ENCODE data around the gene PLCB4. TPM values are rescaled to one million over a fixed set of nuclear protein-coding genes. Genes with fewer than 3 reads are reported as not detected.

Gene PLCB4
- total RNA-seq, 1 donor from 2014 or later, result 1.1 TPM

- no peak for ATAC-seq
Observed at GRCh38 chr20:9279918-9280401, 211.1 kb downstream of the PLCB4 start.

GRCh38 chr20:9280666-9281065, 211.8 kb downstream of the PLCB4 start:
- no peak for ATAC-seq

- ATAC-seq, result no peak
Observed at GRCh38 chr20:9281803-9282202, 212.9 kb downstream of the PLCB4 start.

- ATAC-seq, result no peak
Observed at GRCh38 chr20:9285617-9286016, 216.7 kb downstream of the PLCB4 start.

DNA sequence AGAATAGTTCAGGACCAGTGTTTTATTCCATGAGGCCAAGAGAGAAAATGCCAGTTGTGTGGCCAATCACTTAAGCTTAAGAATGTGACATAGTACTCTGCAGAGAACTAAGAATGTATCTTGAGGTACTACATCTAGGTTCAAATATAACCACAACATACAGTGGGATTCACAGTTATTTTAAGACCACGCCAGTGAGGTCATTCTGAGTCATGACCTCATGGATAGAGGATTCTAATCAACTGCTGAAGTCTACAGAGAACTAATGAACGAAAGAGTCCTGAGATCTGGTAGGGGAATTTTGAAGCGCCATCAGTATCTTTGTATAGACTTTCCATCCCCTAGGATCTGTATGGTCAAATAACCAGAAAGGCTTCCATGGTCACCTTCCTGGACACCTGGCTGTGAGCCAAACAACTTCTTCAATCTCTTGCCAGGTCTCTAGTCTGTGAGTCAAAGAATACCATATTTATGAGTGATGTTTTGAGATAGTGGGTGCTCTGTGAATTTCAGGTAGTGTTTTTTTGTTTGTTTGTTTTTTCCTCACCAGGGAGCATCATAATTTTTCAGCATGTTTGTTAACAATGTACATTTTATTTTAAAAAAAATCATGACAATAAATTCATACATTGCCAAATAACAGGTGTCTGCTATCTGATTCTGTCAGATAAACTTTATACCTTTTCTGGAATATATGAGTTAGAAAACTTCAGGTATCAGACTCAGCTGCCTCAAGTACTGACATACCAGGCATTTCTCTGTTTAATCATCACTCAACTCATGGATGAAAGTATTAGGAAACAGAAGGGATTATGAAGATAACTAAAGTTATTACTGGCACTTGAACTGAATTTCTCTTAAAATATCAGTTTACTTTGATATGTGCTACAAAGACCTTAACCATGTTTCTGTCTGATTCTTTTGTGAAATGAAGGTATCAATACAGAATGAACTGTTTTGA, 217.9 kb downstream of the PLCB4 start:
- no peak for ATAC-seq

GRCh38 chr20:9287826-9288225, 218.9 kb downstream of the PLCB4 start:
- ATAC-seq, result no peak

- ATAC-seq, result no peak
Observed at GRCh38 chr20:9290331-9290730, 221.4 kb downstream of the PLCB4 start.

- ATAC-seq, result no peak
Observed at GRCh38 chr20:9293145-9293544, 224.3 kb downstream of the PLCB4 start.

GRCh38 chr20:9294041-9294440, 225.2 kb downstream of the PLCB4 start:
- peak; percentile 74 for ATAC-seq

- no peak for ATAC-seq
Observed at GRCh38 chr20:9298906-9299305, 230.0 kb downstream of the PLCB4 start.

DNA sequence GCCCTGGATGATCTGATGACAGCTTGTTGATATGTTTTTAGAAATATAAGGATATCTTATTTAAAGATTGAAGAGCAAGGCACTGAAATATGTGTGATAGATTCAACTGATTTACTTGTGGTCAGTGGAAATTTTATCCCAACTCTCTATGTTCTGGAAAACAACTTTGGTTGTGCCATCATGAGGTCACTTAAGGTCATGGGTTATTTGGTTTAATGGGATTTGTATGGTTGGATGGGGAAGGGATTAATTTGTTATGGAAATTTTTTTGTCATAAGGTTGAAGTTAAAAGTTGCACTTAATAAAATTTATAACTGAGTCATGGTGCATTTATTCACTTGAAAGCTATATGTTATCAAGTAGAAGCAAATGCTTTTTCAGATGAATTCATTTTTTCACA, 231.2 kb downstream of the PLCB4 start:
- no peak for ATAC-seq

- ATAC-seq, result no peak
Observed at GRCh38 chr20:9300534-9300933, 231.6 kb downstream of the PLCB4 start.

GRCh38 chr20:9301129-9302090, 232.5 kb downstream of the PLCB4 start:
- peak; percentile 66 for ATAC-seq

- no peak for ATAC-seq
Observed at GRCh38 chr20:9302091-9302462, 233.2 kb downstream of the PLCB4 start.

DNA sequence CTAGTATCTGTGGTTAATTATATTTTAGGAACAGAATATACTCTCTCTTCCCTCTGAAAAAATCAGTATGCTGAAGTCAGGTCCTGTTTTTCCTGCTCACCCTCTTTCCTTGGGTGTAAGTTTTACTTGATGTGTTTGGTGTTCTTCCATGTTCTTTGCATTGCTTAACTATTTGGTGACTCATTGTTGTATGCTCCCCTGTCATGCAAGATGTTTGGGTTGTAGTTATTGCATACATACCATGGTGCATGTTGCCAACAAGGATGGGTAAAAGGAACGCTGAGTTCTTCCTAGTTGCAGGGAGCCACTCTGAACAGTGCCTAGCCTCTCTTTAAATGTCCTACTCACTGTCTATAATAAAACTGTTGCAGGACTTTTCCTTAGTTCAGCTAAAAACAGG, 237.6 kb downstream of the PLCB4 start:
- ATAC-seq, result peak; percentile 99

- no peak for ATAC-seq
Observed at GRCh38 chr20:9308056-9308455, 239.2 kb downstream of the PLCB4 start.

GRCh38 chr20:9311132-9311531, 242.2 kb downstream of the PLCB4 start:
- no peak for ATAC-seq

- ATAC-seq, result no peak
Observed at GRCh38 chr20:9319687-9320384, 250.9 kb downstream of the PLCB4 start.

DNA sequence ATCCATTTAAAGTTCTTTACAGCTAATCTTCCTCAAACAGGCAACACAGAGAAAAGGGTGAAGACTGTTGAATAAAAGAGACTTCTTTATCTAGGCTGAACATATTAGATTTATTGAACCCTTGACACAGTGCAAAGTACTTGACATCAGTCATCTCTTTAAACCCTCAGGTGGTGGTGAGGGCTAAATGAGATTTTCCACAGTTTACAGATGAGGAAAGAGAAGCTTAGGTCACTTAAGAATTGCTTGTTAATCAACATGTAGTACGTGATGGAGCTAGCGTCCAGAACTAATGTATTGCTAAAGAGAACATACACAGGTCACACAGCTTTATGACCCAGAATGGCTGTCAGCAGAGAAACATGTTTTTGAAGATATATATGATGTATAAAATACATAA, 252.1 kb downstream of the PLCB4 start:
- no peak for ATAC-seq

DNA sequence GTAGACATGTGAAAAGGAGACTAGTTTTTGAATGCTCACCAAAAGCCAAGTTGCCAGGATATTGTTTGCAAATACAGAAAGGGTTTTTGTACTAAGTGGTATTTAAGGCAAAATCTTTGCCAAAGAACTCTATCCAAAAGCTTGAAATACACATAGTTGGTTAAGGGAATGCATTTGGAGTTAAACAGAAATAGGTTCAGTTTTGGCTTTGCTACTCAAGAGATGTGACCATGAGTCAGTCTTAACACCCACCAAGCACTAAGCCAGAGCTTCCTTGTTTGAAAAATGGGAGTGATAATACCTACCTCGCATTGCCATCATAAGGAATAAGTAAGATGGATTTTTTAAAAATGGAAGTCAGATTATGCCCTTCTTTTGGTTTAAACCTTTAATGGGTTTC, 253.8 kb downstream of the PLCB4 start:
- ATAC-seq, result no peak

DNA sequence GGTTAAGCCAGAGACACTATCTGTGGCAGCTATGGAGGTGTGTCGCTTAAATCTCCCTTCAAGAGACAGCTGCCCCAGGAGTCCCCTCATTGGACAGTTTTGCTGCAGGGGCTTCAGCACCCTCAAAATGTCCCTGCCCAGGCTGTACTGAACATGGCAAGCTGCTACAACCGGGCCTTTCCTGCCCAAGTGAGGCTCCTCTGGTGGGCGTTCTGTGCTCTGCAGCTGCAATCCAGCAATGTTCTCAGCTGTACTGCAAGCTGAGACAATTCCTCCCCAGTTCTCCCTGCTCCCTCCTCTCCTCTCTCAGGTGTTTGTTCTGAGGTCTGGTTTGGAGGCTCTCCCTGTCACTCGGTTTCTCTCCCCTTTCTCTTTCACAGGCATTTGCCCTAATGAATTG, 254.7 kb downstream of the PLCB4 start:
- ATAC-seq, result no peak

DNA sequence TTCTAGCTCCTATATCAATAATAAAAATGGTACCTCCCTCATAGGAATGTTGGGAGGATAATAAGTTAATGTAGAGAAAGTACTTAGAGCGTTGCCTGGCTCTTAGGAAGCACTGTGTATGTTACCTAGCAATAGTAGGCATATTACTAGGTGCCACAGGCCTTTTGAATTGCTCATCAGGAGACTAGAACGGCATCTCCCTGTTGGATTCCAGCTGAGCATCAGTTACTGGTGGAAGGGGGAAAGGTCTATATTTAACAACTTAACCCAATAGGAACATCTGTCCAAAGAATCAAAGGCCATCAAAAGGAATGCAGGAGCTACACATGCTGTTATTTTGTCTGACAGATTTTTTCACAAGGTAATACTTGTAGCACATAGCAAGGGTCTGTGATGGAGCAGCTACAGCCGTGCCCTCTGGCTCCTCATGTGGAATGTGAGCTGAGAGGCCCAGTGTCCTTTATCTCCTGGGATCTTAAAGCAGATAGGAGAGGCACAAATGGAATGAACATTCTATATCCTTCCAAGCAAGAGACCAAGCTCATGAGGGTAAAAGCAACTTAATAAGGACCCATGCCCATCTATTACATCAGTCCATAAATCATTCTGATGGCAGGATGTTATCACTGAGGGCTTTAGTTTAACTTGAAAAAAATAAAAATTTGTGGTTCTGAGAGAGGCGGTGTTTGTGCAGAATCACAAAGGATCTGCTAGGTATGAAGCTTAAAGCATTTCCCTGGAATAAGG, 260.6 kb downstream of the PLCB4 start:
- no peak for ATAC-seq

Measured in esophagus mucosa (tissue), 1 donor.